Stimulated activated CD4-positive, alpha-beta T cell treated with anti-CD3 and anti-CD28 coated beads, Interleukin-4, amount 100 ng/mL, for 24 hours (primary cell): ENCODE measurements around the gene SULF2.

Experiments
- DNase-seq: peaks from one replicate; pipeline ENCODE4 v3.0.0-alpha.2; 2020

Gene SULF2

GRCh38 chr20:47708953-47709833 is 76.1 kb downstream of the SULF2 start:
- no peak for DNase-seq

- no peak for DNase-seq
These were observed 77.0 kb downstream of the SULF2 start for GRCh38 chr20:47708140-47708807.

- DNase-seq: no peak
These were observed 78.9 kb downstream of the SULF2 start for GRCh38 chr20:47706345-47706744.

- no peak for DNase-seq
These were observed 79.8 kb downstream of the SULF2 start for GRCh38 chr20:47705497-47705856.

GRCh38 chr20:47704746-47705496 is 80.4 kb downstream of the SULF2 start:
- DNase-seq: no peak

GRCh38 chr20:47703748-47704147 is 81.5 kb downstream of the SULF2 start:
- DNase-seq: no peak

- no peak for DNase-seq
These were observed 83.7 kb downstream of the SULF2 start for GRCh38 chr20:47701612-47702011.

GRCh38 chr20:47700327-47700726 is 85.0 kb downstream of the SULF2 start:
- DNase-seq: no peak

GRCh38 chr20:47699818-47700217 is 85.5 kb downstream of the SULF2 start:
- DNase-seq: no peak

- no peak for DNase-seq
These were observed 87.1 kb downstream of the SULF2 start for GRCh38 chr20:47698142-47698541.

GRCh38 chr20:47696856-47697255 is 88.4 kb downstream of the SULF2 start:
- no peak for DNase-seq

- DNase-seq: no peak
These were observed 91.1 kb downstream of the SULF2 start for GRCh38 chr20:47694021-47694818.

GRCh38 chr20:47691625-47692024 is 93.7 kb downstream of the SULF2 start:
- DNase-seq: no peak

GRCh38 chr20:47689731-47690130 is 95.5 kb downstream of the SULF2 start:
- DNase-seq: no peak

- no peak for DNase-seq
These were observed 96.6 kb downstream of the SULF2 start for GRCh38 chr20:47688385-47689381.

- no peak for DNase-seq
These were observed 97.9 kb downstream of the SULF2 start for GRCh38 chr20:47687095-47687987.

- DNase-seq: no peak
These were observed 98.7 kb downstream of the SULF2 start for GRCh38 chr20:47686545-47686944.

- no peak for DNase-seq
These were observed 100.8 kb downstream of the SULF2 start for GRCh38 chr20:47684306-47685080.

- no peak for DNase-seq
These were observed 102.4 kb downstream of the SULF2 start for GRCh38 chr20:47682916-47683315.
